GM19372 (cell line): ENCODE results near the gene LHX8.
"Not testable (repeated sequence)": the region's sequence is repeated elsewhere in the genome, so short reads cannot be mapped to it uniquely, and the experiment has no call there.

Experiments used
- ATAC-seq: cut with Tn5 transposase; IDR thresholded peaks from one replicate; pipeline ENCODE4 v1.9.1; 2021; ENCODE audit warnings: mild to moderate bottlenecking, low read depth, moderate library complexity; ENCODE audit not compliant: unreplicated experiment

The LHX8 gene

DNA sequence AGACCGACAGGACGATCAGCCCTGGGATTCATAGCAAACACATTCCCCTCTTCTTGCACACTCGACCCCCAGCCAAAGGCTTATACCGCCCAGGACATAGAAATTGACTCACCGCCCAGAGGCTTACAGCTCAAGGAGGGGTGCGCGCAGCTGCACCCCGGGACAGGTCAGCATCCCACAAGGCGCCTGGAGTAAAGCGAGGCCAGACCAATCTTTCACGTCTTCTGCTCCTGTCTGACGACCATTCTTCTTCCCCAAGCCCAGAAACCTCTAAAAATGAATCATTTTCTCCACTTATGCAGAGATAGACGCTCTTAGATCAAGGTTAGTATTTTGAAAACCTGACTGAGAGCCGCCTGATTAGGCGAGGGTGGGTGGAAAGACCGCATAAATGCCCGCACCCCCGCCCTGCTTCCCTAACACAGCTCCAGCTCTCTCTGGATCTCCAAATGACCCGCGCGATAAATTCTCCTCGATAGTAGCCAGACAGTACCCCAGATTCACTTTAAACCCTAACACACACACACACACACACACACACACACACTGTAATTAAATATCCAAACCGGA is 1.9 kb upstream of the LHX8 start:
- no peak for ATAC-seq

DNA sequence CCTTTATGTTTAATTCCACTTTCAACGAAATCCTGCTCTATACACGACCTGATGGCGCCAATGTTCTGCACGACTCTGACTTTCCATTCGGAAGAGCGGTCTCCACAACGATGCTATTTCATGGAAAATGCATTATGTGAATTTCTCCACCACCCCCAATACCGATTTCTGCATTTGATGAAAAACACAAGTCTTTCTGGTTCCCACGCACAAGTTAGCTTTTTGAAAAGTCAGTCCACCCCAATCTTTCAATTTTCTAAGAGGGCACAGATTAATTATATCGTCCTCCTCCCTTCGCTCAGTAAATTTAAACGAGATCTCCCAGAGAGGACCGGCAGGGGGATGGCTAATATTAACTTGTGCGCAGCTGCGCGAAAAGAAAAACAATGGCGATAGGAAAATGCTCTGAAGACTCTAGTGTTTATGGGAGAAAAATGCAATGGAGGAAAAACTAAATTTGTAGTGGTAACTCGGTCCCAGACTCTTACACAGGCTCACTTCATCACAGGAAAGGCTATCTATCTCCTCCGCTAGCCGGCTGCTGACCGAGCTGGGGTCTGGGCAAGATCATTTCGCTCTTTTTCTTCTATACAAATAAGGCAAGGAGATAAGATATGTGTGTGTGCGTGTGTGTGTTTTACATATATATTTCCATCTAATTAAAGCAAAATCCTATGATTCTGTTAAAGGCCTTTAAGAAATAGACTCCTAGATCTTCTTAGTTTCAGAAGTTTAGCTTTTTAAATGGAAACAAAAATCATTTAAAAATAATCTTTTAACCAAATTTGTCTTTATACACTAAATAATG is 1.2 kb upstream of the LHX8 start:
- ATAC-seq, result no peak

DNA sequence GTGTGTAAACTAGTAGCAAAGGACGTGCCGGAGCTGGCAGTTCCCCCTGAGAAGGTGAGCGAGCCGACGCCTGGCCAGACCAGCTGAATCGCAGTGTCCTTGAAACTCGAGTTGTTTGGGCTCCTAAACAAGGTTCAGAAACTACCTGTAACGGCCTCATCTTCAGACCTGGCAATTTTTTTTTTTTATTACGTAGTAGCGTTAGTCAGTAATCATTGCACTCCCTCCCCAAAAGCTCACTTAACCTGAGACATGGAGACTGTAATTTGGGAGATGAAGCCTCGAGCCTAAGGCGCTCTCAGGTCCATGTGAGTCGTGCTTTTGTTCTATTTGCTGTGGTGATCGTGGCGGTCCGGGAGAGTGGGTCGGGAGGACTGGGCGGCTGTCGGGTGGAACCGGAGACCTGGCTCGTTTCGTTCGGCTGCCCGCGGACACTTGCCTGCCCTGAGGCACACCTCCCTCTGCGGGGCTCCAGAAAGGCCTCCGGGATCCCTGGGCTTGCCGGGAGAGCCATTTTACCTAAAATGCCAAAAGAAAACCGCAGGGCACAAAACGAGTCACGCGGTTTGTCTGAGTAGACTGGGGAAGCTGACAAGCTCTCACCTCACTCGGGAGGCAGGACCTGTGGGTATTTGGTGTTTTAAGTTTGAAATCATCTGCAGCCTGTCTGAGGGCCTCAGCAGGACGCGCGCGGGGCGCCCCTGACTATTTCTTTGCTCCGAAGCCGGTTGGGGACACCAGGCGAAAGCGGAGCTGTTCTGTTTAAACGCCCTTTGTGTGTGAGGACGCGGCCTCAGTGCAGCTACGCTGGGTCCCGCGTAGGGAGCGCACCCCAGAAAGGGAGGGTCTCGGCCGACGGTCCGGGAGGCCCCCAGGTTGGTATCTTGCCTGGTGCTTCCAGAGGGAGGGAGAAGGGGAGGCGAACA is 722 bp downstream of the LHX8 start:
- ATAC-seq, result no peak

DNA sequence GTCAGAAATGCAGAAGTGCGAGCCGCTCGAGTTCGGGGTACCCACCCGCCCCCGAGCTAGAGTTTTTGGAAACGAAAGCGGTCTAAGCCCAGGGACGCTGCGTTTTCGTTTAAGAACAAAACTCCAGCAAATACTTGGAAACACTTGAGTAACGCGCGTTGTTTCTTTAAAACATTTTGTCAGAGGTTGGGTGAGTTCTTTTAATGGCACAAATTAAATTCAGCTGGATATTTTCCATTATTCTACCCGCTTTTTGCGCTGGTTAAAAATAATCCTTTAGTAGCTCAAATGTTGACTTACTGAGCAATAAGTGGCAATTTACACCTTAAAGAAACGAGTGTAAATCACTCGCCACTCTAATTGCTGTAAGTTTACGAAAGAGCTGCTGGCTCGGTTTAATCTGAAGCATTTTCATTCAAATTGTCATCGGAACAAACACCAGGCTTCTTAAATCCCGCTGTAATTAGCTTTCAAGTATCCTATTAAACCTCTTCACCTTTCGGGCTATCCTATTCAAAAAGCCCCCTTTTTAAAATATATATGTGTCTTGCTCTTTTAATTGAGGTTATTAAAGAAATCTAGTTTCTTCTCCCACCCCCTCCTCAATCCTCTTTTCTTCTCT is 1.5 kb downstream of the LHX8 start:
- ATAC-seq, result no peak

DNA sequence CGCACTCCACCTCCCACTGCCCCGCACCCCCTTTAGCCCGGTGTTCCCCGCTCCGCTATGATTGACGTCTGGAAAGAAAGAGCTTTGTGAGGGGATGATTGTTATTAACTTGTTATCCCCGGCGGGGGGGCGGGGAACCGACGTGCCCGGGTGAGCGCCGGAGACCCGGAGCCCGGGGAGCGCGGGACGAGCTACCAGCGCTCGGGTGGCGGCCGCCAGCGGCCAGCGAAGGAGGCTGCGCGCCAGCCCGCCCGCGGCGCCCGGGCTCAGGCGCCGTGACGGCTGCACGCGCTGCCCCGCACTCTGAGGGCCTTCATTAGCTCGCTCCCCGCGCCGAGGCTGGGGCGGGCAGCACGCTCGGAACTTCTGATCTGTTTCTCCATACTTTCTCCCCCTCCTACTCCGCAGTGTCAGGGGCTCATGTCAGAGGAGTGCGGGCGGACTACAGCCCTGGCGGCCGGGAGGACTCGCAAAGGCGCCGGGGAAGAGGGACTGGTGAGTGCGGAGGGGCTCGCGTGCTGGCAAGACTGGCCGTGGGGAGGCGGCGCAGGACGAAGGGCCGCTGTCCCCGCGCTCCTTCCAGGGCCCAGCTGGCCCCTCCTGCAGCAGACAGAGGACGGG is 2.1 kb downstream of the LHX8 start:
- no peak for ATAC-seq

DNA sequence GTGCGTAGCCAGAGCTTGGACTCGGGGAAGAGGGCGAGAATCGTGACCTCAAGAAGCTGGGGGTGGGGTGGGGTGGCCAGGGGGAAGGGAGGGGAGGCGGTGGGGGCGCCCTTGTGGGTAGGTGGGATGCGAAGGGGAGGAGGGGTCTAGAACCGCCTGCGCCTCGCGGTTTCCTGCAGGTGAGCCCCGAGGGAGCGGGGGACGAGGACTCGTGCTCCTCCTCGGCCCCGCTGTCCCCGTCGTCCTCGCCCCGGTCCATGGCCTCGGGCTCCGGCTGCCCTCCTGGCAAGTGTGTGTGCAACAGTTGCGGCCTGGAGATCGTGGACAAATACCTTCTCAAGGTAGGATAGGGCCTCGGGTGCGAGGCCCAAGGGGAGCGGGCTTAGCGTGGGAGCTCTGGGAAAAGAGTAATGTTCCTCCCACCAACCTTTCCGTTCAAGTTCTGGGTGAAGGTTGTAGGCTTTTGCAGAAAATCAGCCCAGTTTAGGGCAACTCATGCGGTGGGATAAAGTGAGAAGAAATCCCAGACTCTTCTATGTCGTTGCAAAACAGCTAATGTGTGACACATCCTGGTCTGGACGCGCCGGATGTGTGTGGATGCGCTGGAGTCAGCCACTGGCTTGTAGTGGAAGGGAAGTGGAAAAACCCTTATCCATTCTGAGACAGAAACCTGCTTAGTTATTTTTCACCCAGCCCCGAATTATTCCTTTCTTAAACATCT is 2.9 kb downstream of the LHX8 start:
- ATAC-seq, result no peak

DNA sequence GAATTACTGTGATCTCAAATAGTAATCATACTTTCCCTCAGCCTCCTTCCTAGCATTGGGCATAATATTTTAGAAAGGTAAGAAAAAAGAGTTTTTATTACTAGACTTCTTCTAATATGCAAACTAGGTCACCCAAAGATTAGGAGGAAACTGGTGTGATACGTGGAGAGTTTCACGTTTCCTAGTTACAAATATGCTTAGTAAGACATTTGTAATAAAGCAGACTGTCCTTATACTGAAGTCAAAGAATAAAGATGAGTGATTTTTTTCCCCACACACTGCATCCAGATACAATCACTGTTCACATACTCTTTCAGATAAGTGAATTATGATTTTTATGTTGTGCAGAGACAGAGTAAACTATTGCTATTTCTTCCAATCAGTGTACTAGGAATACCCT is 17.9 kb downstream of the LHX8 start:
- ATAC-seq, result no peak

DNA sequence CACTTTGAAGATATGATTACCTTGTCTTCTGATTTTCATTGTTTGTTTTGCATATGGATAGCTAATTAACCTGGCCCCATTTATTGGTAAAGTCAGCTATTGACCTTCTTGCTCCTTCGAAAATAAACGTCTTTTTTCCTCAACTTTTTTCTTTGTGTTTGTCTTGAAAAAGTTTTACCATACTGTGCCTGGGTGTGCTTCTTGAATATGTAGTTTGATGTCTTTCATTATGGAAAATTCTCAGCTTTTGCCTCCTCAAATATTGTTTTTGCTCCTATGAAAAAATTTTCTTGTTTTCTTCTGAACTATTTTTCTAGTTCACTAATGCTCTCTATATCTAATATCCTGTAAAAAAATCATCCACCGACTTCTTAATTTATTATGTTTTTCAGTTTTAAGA is 25.0 kb downstream of the LHX8 start:
- no peak for ATAC-seq

DNA sequence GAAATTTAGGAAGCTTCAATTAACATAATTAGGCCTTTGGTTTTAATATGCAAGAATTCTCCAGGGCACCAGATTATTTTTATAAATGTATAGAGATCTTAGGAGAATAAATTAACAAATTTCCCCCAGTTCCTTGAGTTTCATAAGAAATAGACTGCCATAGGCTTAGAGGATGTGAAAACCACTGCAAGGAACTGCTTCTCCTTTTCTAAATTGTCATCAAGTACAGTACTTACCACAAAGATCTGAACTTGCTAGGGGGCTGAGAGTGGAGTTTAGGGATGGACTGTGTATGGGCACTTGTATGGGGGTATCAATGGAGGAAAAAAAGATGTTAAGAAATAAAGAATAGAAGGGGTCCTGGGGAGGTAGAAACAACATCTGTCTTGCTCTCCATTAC is 31.1 kb downstream of the LHX8 start:
- ATAC-seq, result no peak

DNA sequence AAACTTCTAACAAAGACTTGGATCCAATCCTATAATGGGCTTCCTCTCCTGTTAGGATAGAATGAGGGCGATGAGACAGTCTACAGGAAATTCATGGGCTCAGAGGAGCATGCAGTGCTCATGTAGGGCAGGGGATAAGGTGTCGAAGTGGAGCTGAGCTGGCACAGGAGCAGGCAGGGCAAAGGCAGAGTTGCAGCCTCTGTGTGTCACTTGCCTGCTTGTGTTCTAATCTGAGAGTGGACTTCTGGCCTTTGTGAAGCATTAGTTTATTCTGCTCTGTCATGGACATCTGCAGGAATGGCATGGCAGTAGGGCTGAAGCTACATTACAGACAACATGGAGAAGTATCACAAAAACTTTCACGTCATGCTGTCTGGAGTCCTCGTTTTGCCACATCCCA is 32.6 kb downstream of the LHX8 start:
- ATAC-seq, result no peak

DNA sequence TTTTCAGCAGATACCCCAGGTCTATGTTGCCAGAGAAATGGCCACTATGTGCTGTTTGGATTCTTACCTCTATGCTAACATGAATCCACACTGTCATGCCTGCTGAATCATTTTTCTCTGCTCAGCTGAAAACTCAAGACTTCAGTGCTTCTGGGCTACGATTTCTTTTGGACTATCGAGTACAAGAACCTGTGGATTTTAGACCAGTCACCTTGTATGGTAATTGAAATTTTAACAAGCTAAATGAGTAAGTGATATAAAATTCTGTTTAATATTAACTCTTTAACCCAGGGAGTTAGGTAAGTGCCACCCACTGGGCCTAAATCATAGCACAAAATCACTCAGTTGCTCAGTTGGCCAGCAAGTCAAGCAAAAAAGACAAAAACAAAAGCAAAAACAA is 35.8 kb downstream of the LHX8 start:
- no peak for ATAC-seq

DNA sequence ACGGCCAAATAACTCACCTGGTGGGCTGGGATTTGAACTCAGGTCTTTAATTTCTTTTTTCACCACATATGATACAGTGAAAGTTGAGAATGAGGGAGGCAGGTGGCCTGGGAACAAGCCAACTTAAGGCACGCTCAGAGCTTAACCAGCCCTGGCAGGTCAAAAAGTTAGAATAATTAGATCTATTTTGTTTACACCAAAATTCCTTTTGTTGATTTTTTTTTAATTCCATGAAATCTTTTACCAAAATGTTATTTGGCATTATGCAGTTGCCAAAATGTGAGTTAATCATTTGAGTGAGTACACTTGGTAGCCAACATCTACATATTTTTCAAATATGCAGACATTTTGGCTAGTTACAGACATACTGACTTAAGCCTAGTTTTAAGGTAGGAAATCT is 36.8 kb downstream of the LHX8 start:
- ATAC-seq, result no peak

DNA sequence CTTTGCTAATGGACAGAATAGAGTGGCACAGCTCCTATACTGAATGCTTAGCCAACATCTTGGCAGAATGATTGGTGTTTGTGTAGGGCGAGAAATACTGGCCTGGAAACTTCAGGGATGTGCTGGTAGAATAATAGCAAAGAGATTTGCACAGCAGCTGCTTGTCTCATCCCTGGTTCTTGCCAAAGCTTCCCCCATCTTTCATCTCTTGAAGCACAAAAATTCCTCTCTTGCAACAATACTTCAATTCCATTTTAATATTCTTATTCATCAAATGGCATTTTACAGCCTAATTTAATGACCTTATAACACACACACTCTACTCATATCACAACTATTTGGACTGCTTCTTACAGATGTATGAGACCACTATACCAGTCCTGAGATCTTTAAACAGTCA is 37.7 kb downstream of the LHX8 start:
- ATAC-seq, result no peak

DNA sequence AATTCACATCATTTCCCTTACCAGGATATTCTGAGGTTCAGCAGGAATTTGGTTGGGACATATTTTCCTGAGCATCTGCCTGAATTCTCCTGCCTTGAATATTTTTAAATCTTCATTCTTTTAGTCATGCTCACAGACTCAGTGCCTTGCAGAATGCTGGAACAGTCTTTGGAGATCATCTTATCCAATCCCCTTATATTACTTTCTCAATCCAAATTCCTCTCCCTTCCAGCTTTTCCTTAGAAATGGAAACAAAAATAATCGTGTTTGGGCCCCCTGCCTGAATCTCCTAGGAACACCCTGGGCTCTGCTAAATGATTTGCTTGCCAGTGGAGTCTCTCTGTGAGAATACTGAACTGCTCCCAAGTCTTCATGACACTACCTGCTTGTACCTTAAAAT is 38.4 kb downstream of the LHX8 start:
- no peak for ATAC-seq

DNA sequence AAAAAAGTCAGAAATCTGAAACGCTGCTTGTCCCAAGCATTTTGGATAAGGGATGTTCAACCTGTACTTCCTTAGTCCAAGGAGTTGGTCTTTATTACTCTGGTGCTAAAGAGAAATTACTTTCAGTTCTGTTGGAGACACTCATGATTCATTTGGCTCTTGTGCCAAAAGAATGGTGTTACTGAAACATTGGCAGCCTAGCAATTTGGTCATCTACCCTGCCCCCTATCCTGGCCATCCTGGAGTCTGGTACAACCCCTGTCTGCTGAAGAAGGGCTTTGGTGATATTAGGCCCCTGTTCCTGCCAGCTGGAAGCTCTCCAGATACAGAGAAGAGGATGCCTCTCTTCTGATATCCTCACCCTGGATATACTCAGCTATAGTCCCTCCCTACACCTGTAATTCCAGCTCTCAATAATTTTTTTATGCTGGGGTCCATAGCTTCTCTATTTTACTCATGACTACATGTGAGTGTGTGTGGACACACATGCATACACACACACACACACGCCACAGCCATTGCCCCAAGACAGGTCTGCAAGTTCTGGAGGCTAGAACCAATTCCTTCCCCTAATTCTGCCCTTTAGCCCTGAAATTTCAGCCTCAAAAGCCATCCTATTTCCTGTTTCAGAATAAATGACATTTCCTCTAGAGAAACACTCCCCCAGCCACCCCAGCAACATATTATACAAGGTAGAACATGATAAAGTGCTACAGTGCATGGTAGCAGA is 40.0 kb downstream of the LHX8 start:
- ATAC-seq, result no peak

DNA sequence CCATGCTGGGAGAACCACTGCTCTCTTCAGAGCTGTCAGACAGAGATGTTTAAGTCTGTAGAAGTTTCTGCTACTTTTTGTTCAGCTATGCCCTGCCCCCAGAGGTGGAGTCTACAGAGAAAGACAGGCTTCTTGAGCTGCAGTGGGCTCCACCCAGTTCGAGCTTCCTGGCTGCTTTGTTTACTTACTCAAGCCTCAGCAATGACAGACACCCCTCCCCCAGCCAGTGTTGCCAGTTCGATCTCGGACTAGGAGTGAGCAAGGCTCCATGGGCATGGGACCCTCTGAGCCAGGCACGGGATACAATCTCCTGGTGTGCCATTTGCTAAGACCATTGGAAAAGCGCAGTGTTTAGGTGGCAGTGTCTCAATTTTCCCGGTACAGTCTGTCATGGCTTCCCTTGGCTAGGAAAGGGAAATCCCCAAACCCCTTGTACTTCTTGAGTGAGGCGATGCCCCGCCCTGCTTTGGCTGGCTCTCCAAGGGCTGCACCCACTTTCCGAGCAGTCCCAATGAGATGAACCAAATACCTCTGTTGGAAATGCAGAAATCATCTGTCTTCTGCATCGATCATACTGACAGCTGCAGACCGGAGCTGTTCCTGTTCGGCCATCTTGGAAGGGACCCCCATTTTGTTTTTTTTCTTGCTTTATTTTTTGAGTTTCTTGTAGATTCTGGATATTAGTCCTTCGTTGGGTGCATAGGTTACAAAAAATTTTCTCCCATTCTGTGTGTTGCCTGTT is 47.2 kb downstream of the LHX8 start:
- ATAC-seq, result not testable (repeated sequence)

DNA sequence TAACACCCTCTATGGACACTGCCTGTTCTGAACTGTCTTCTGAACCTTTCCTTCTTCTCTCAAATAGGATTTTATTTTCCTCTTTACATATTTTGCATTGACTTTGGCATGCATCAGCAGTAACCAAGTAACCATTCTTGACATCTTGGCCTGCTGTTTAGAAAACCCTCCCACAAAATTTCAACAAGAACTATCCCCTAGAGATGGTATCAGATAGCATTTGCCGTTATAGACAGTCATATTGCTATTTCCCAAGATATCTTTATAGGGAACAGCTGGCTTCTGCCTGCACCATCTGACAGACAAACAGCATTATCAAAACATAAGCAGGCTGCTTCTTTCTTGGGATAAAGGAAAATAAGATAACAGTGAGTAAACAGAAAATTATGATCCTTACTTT is 54.7 kb downstream of the LHX8 start:
- ATAC-seq, result no peak

DNA sequence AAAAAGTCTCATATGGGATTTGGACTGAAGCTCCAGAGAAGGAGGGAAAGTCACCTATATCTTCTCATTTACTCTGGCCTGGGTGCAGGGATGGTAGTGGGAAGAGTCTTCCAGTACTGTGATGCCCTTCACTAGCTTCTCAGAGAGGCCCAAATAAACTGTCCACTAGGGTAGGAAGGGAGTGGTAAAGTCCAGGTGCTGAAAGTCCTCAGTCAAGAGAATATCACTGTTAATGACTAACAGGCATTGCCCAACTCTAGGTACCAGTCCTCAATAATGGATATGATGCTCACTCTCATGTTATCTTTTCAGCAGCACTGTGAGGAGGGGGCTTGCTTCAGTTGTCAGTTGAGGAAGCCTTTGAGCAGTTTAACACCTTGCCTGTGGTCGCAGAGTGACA is 64.0 kb downstream of the LHX8 start:
- ATAC-seq, result no peak

DNA sequence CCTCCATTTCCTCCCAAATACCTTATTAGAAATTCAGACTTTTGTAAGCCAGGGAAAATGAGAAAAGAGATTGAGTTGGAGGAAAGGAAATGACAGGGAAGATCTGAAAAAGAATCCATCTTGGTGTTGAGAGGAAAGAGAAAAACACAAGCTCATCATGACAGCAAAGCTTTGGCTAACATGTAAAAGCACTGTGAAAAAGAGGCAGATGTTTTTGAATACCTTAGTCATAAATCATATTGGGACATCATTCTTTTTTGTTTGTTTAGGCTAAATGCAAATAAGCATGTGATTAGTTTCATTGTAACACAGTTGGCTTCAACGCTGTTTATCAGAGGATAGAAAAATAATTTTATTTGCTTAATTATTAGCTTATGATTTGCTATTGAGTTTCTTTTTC is 64.6 kb downstream of the LHX8 start:
- no peak for ATAC-seq
